Activated CD8-positive, alpha-beta T cell treated with anti-CD3 and anti-CD28 coated beads for 36 hours (primary cell): Measurements from ENCODE around the gene CCDC170. TPM values are rescaled to one million over a fixed set of nuclear protein-coding genes. Genes with fewer than 3 reads are reported as not detected.

Experiments used
- ATAC-seq: fragments of 200-7000 bp; cut with Tn5 transposase; one replicate; pipeline ENCODE4 v1.10.0; 2021; ENCODE audit warnings: mild to moderate bottlenecking, moderate library complexity
- CTCF ChIA-PET: fragments of 350-600 bp; sonication (Branson Sonifier 250); formaldehyde crosslinking; loops from one replicate; lab custom pipeline; 2021; ENCODE audit warnings: antibody characterized with exemption; lab: Charles Lee
- POLR2A ChIA-PET: fragments of 350-600 bp; sonication (Branson Sonifier 250); formaldehyde crosslinking; loops from one replicate; lab custom pipeline; 2021; ENCODE audit warnings: antibody characterized with exemption; lab: Charles Lee
- DNase-seq: peaks from one replicate; pipeline ENCODE4 v3.0.0-alpha.2; 2020
- H3K27ac Mint-ChIP-seq: one replicate; pipeline ENCODE4 v1.8.0; 2021; ENCODE audit warnings: mild to moderate bottlenecking, mixed read lengths
- H3K27me3 Mint-ChIP-seq: one replicate; pipeline ENCODE4 v1.8.0; 2021; ENCODE audit warnings: mixed read lengths
- H3K36me3 Mint-ChIP-seq: one replicate; pipeline ENCODE4 v1.8.0; 2021; ENCODE audit warnings: low read depth, mixed read lengths
- H3K4me1 Mint-ChIP-seq: one replicate; pipeline ENCODE4 v1.8.0; 2021; ENCODE audit warnings: low read depth, mixed read lengths
- H3K4me3 Mint-ChIP-seq: one replicate; pipeline ENCODE4 v1.8.0; 2021; ENCODE audit warnings: mild to moderate bottlenecking, moderate library complexity, mixed read lengths
- H3K9me3 Mint-ChIP-seq: one replicate; pipeline ENCODE4 v1.8.0; 2021; ENCODE audit warnings: mixed read lengths
- CTCF ChIP-seq: fragments of 200-600 bp; IDR thresholded peaks from one replicate; pipeline ENCODE4 v1.8.0; 2022; ENCODE audit warnings: antibody characterized with exemption, mild to moderate bottlenecking
- intact Hi-C: fragments of 100-400 bp; cut with micrococcal nuclease; formaldehyde crosslinking; loops from one replicate; pipeline ENCODE4 v1.10.0; 2022
- total RNA-seq, 2 experiments: library from RNA; stranded (reverse); gene quantifications; one replicate each; pipeline ENCODE4 v1.2.3, GENCODE V29; 2021

Gene CCDC170
- total RNA-seq, 2 experiments from 2014 or later = not detected

- Mint-ChIP-seq H3K27ac (no peak overlapping the region), H3K9me3 (no peaks in the 10 kb centered on the region), H3K4me1 (peaks cover 11% of the 10 kb centered on the region), H3K4me3 (no peak overlapping the region), H3K36me3 (peaks cover 7% of the 10 kb centered on the region), H3K27me3 (no peaks in the 10 kb centered on the region)
- CTCF ChIA-PET = no interaction called here
- no peak for TF ChIP-seq CTCF
- POLR2A ChIA-PET = no interaction called here
- intact Hi-C loops = no loop called here
- no peak for DNase-seq
- no peak for ATAC-seq
Observed at GRCh38 chr6:151461673-151462072, 32.1 kb upstream of the CCDC170 start.

- H3K27ac Mint-ChIP-seq = no peak overlapping the region
Observed at GRCh38 chr6:151464702-151465101, 29.1 kb upstream of the CCDC170 start.

GRCh38 chr6:151475653-151476523, 17.9 kb upstream of the CCDC170 start:
- peak; percentile 97 for TF ChIP-seq CTCF
- H3K4me3 Mint-ChIP-seq = peak overlapping the region; percentile 29
- ChIA-PET POLR2A (interaction anchor here (1.0 kb wide), 1 partner anchor 24 kb away, joined by 4 read pairs; the partner anchor contains the start of gene RMND1), CTCF (interaction anchor here (0.9 to 1.7 kb wide), 11 partner anchors 10 to 98 kb away, joined by 3 to 7 read pairs (median 4); no protein-coding TSS in a partner anchor)
- intact Hi-C loops = no loop called here
- ATAC-seq (peak; percentile 49), DNase-seq (peak; percentile 68)
- no peaks in the 10 kb centered on the region for H3K27me3 Mint-ChIP-seq
- H3K36me3 Mint-ChIP-seq = no peaks in the 10 kb centered on the region
- H3K4me1 Mint-ChIP-seq = peaks cover 8% of the 10 kb centered on the region
- H3K27ac Mint-ChIP-seq = no peak overlapping the region
- H3K9me3 Mint-ChIP-seq = no peaks in the 10 kb centered on the region

More at GRCh38 chr6:151464702-151465101, 29.1 kb upstream of the CCDC170 start:
- Mint-ChIP-seq H3K27me3 (no peaks in the 10 kb centered on the region), H3K9me3 (no peaks in the 10 kb centered on the region), H3K36me3 (peaks cover 7% of the 10 kb centered on the region), H3K4me3 (no peak overlapping the region), H3K4me1 (peaks cover 9% of the 10 kb centered on the region)
- ChIA-PET POLR2A (no interaction called here), CTCF (interaction anchor here (1.2 kb wide), 1 partner anchor 31 kb away, joined by 3 read pairs; no protein-coding TSS in a partner anchor)
- TF ChIP-seq CTCF = no peak
- no peak for DNase-seq
- intact Hi-C loops = no loop called here
- ATAC-seq = no peak

- Mint-ChIP-seq H3K4me3 (no peak overlapping the region), H3K27ac (no peak overlapping the region), H3K27me3 (no peaks in the 10 kb centered on the region), H3K4me1 (peaks cover 16% of the 10 kb centered on the region), H3K9me3 (no peaks in the 10 kb centered on the region), H3K36me3 (no peaks in the 10 kb centered on the region)
- DNase-seq (no peak), ATAC-seq (no peak)
- ChIA-PET POLR2A (no interaction called here), CTCF (interaction anchor here (1.2 to 1.6 kb wide), 4 partner anchors 8 to 72 kb away, joined by 3 to 5 read pairs (median 3); no protein-coding TSS in a partner anchor)
- TF ChIP-seq CTCF = no peak
- intact Hi-C loops = no loop called here
Observed at GRCh38 chr6:151477726-151478125, 16.1 kb upstream of the CCDC170 start.

GRCh38 chr6:151478670-151479069, 15.1 kb upstream of the CCDC170 start:
- no peaks in the 10 kb centered on the region for H3K9me3 Mint-ChIP-seq
- TF ChIP-seq CTCF = no peak
- no peak overlapping the region for H3K27ac Mint-ChIP-seq
- no peak for DNase-seq
- POLR2A ChIA-PET = no interaction called here
- intact Hi-C loops = no loop called here
- CTCF ChIA-PET = interaction anchor here (1.1 to 1.4 kb wide), 3 partner anchors 9 to 646 kb away, joined by 3 read pairs; no protein-coding TSS in a partner anchor
- ATAC-seq = no peak
- H3K36me3 Mint-ChIP-seq = no peaks in the 10 kb centered on the region
- H3K4me1 Mint-ChIP-seq = peaks cover 16% of the 10 kb centered on the region
- H3K27me3 Mint-ChIP-seq = no peaks in the 10 kb centered on the region
- H3K4me3 Mint-ChIP-seq = no peak overlapping the region
